ENCODE measurements around the gene VPREB1.

GRCh38 chr22:22208652-22209051 lies 35.9 kb upstream of the VPREB1 start:
- no peak for TF ChIP-seq RFX5 (IDR thresholded peaks at IDR 0.05; ENCODE audit: low read depth, low read length)
- TF ChIP-seq CTCF (conservative IDR thresholded peaks at IDR 0.05; ENCODE audit: low read depth, low read length) = no peak
- no peak for TF ChIP-seq POLR2A (IDR thresholded peaks at IDR 0.05; ENCODE audit: low read depth, low read length)
